Stomach smooth muscle (tissue), 2 donors: Measurements from ENCODE around the gene VTN.

Experiments used
- H3K27ac ChIP-seq: one replicate; pipeline ENCODE4 v1.7.0; 2013; ENCODE audit warnings: mild to moderate bottlenecking, low read length, inconsistent platforms
- H3K27me3 ChIP-seq, 2 donors: one replicate each; pipeline ENCODE4 v1.7.0; 2013; ENCODE audit warnings: low read length in 2 of 2; ENCODE audit not compliant: insufficient read depth in 2 of 2, control insufficient read depth in 1 of 2
- H3K36me3 ChIP-seq, 2 donors: one replicate each; pipeline ENCODE4 v1.7.0; 2013; ENCODE audit warnings: low read length in 2 of 2; ENCODE audit not compliant: control insufficient read depth in 2 of 2, insufficient read depth in 2 of 2
- H3K4me1 ChIP-seq: one replicate; pipeline ENCODE4 v1.7.0; 2013; ENCODE audit warnings: low read length; ENCODE audit not compliant: control insufficient read depth, insufficient read depth
- H3K4me3 ChIP-seq, 2 donors: one replicate each; pipeline ENCODE4 v1.7.0; 2013; ENCODE audit warnings: low read length in 2 of 2
- H3K9ac ChIP-seq, 2 donors: one replicate each; pipeline ENCODE4 v1.7.0; 2013; ENCODE audit warnings: low read length in 2 of 2, mild to moderate bottlenecking in 1 of 2
- H3K9me3 ChIP-seq, 2 donors: one replicate each; pipeline ENCODE4 v1.7.0; 2013; ENCODE audit warnings: low read length in 2 of 2; ENCODE audit not compliant: control insufficient read depth in 2 of 2
- donor health status: healthy.
- donor health status: Pancreatic carcinoma.

VTN gene

DNA sequence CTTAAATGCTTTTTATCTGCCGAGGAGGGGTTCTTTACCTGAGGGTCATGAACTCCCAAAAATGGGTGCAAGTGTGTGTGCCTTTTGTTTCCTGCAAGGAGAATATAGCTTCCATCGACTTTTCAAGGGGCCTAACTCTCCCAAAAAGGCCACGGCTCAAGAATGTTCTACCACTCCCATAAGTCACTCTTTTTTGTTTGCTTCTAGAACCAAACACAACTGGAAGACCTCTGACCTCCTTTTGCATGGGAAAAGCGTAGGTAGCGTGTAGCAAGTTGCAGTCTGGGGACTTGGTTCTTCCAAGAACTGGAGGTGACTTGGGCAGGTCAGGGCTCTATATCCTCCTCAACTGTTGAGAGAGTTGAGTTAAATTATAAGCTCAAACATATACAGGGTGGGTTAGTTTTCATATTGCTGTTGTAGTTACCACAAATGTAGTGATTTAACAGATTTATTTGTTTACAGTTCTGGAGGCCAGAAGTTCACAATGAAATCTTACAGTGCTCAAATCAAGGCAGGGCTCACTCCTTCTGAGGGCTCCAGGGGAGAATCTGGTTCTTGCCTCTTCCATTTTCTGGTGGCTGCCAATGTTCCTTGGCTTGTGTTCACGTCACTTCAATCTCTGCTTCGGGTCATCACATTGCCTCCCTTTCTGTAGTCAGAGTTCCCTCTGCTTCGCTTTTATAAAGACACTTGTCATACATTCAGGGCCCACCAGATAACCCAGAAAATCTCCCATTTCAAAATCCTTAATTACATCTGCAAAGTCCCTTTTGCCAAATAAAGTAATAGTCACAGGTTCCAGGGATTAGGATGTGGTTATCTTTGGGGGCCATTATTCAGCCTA lies 49.7 kb downstream of the VTN start:
- H3K36me3 ChIP-seq: no peaks in the 10 kb centered on the region
- H3K9ac ChIP-seq: no peak overlapping the region
- no peak overlapping the region for H3K27ac ChIP-seq
- peak overlapping the region in 1 of 2 donors; percentile 81 for H3K4me3 ChIP-seq
- H3K27me3 ChIP-seq: no peaks in the 10 kb centered on the region
- H3K9me3 ChIP-seq: no peaks in the 10 kb centered on the region
- peaks cover 21% of the 10 kb centered on the region for H3K4me1 ChIP-seq

DNA sequence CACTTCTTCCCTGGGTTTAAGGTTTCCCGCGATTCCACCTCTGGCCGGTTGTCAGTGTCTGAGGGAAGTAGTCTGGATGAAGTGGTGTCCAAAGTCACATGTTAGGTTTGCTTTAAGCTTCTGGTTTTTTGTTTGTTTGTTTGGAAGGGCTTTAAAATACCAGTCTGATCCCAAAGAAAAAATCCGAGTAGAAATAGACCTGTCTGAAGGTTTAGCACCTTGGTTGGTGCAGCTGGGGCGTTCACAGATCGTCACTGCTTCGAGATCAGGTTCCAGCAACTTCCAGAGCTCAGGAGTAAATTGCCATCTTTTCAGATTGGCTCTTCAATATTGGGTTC lies 50.5 kb downstream of the VTN start:
- H3K36me3 ChIP-seq: no peaks in the 10 kb centered on the region
- H3K9me3 ChIP-seq: no peaks in the 10 kb centered on the region
- peak overlapping the region; percentile 60 to 81 for H3K4me3 ChIP-seq
- peak overlapping the region; percentile 51 to 76 for H3K9ac ChIP-seq
- H3K27me3 ChIP-seq: no peaks in the 10 kb centered on the region
- peaks cover 21% of the 10 kb centered on the region for H3K4me1 ChIP-seq
- peak overlapping the region; percentile 75 for H3K27ac ChIP-seq

DNA sequence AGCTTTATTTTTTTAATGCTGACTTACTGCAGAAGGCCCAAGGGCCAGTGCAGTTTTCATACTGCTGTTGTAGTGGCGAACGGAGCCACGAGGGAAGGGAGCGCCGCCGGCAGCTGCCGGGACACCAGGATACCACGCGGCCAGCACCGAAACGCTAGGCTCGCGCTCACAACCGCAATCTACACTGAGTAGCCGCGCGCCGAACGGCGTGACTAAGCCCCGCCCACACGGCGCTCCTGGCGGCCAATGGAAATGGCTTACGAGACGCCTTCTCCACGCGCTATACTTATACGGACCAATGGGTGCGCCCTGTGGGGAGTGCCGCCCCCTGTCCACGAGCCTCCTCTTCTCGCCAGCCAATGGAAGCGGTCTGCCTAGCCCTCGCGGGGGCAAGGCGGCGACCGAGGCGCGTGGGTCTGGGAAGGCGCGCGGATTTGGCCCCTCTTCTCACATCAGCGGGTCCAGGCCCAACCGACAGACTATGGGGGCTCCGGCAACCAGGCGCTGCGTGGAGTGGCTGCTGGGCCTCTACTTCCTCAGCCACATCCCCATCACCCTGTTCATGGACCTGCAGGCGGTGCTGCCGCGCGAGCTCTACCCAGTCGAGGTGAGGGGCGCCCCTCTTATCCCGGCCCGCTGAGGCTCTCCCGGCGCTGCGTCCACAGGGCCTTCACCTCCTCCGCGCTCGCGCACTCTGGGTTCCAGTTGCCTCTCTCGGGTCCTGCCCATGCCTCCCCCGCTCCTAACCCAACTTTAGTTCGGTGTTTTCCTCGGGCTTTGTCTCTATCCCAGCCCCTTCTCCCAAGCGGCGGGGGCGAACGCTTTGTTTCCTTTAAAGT lies 51.1 kb downstream of the VTN start, which contains the start of gene TMEM97:
Gene TMEM97 (plus strand): TSS at position 442 of the 839 bp plus-strand sequence. CDS start 40 bp downstream, at position 482.
- Histone ChIP-seq H3K27me3 (no peaks in the 10 kb centered on the region), H3K4me3 (peak within 1 kb of the TSS; percentile 73 to 81), H3K9ac (peak within 1 kb of the TSS; percentile 51 to 76), H3K4me1 (peaks cover 21% of the 10 kb centered on the region), H3K36me3 (no peaks in the 10 kb centered on the region), H3K27ac (peak within 1 kb of the TSS; percentile 75), H3K9me3 (no peaks in the 10 kb centered on the region)

DNA sequence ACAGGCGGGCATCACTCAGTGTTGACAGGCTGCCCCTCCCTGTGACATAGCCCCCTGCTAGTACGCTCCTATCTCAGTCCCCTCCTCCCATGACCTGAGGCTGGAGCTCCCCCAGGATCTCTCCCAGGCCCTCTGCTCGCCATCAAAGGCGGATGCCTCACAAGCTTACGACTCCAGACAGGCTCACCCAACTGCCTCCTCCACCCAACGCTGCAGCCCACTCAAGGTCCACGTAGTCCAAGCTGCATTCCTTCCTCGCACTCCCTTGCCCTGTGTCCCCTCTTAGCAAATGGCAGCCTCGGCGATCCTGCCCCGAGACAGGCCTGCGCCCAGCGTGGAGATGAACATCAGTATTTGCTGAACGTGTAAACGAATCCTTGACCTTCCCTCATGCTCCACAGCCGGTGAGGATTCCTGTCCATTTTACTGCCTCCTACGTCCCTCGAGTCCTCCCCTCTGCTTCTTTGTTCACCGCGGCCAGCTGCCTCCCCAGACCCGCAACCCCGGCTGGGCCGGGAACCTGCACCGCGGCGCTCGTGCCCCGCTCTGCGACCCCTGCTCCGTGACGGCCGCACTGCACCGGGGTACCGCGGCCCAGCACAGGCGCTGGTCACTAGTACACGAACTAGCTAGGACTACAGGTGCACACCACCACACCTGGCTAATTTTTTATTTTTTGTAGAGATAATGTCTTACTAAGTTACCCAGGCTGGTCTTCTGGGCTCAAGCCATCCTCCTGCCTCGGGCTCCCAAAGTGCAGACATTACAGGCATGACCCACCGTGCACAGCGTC lies 51.9 kb downstream of the VTN start:
- Histone ChIP-seq H3K4me3 (peak overlapping the region; percentile 73 to 81), H3K9ac (peak overlapping the region; percentile 36 to 43), H3K4me1 (peaks cover 21% of the 10 kb centered on the region), H3K9me3 (no peaks in the 10 kb centered on the region), H3K27me3 (no peaks in the 10 kb centered on the region), H3K36me3 (no peaks in the 10 kb centered on the region), H3K27ac (no peak overlapping the region)
